GM18498 (cell line): ENCODE data around the gene TRANK1.
"Not testable (repeated sequence)": the region's sequence is repeated elsewhere in the genome, so short reads cannot be mapped to it uniquely, and the experiment has no call there.

ENCODE experiments used
- ATAC-seq: cut with Tn5 transposase; IDR thresholded peaks from one replicate; pipeline ENCODE4 v1.9.1; 2021; ENCODE audit warnings: mild to moderate bottlenecking, moderate library complexity; ENCODE audit not compliant: unreplicated experiment

Gene TRANK1

DNA sequence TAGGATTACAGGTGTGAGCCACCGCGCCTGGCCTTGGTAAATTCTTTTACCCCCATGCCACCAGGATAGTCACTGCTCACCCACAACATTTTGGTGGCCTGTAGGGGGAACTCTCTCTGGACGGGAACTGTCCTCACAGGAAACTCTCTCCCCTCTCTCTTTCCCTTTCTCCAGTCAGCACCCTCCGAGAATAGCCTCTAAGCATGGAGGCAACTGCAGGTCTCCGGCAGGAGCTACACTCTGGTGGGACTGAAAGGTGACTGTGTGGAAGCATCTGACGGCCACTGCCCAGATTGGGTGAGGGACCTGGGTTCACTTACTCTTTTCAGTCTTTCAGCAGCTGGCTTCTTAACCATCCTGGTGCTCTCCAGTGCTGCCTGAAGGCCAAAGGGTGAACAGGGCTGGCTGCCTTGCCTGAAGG lies 21.3 kb downstream of the TRANK1 start:
- peak; percentile 42 for ATAC-seq

DNA sequence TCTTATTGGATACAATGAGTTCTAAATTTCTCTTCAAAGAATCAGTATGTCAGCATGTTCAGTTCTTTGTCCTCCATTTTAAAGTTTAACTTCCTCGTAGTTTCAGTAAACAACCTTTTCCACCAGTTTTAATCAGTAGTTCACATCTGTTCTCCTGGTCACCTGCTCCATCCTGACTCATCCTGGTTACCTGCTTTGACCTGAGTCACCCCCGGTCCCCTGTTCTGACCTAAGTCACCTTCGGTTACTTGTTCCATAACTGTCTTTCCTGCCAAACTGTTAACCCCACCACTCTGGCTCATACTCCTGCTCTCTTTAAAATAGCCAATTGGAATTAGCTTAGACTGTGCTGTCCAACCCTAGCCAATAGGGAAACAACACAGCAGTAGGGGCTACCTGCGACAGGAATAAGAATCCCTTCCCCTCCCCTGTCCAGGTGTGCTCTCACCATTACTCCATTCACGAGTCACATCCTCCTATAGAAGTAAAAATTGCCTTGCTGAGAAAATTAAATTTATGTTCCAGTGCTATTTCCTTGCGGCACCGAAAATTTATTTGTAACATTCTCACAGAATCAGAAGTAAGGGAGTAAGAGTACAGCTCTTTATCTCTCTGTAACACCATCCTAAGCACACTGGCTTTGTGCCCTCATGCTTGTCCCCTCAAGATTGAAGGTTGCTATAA lies 23.8 kb downstream of the TRANK1 start:
- no peak for ATAC-seq

- no peak for ATAC-seq
These were observed 25.3 kb downstream of the TRANK1 start for GRCh38 chr3:36919439-36920160.

DNA sequence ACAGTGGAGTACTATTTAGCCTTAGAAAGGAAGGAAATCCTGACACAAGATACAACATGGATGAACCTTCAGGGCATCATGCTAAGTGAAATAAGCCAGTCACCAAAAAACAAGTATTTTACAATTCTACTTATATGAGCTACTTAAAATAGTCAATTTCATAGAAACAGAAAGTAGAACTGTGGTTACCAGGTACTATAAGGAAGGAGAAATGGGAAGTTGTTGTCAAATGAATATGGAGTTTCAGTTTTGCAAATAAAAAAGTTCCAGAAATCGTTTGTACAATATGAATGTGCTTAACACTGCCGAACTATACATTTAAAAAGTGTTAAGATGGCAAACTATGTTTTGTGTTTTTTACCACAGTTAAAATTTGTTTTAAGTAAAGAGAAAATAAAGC lies 26.8 kb downstream of the TRANK1 start:
- ATAC-seq = peak; percentile 82

DNA sequence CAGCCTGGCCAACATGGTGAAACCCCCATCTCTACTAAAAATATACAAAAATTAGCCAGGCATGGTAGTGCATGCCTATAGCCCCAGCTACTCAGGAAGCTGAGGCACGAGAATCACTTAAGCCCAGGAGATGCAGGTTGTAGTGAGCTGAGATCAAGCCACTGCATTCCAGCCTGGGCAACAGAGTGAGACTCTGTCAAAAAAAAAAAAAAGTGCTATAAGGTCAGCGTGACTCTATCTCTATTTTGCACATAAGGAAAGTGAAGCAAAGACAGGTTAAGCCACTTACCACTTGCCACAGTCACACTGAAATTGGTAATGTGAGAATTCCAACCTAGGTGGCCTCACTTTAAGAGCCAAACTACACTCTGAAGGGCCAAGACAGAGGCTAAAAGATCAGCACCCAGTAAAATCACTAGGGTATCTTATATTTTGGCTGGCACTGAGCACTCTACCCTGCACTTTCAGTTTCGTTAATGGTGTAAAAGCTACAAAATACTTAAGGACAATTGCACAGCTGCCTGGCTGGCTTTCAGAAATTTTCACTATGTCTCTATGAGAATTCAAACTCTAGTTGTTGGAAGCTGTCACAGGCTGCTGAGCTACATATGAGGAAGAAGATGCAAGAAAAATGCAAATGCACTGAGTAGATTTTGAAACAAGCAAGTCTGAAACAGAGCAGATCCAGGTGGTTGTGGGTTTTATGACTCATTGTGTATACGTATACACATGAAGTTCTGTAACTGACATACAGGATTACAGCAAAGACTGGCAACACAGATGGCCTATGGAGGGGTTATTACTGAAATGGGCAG lies 32.7 kb downstream of the TRANK1 start:
- peak; percentile 91 for ATAC-seq

DNA sequence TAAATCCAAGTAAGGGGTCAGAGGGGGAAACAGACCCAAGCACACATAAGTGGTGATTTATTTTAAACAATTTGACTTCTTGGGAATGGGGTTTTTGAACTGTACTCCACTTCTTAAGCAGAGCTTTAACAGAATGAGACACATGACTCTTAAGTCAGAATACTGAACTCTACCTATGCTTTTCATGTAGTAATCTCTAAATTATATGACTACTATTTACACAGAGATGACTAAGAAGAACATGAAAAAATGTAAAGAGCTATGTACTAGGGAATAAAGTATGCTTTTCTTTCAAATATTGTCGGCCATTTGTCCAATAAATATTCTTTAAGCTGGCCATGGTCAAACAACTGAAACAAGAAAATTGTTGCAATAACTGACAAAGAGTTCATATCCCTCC lies 35.2 kb downstream of the TRANK1 start:
- ATAC-seq = no peak

DNA sequence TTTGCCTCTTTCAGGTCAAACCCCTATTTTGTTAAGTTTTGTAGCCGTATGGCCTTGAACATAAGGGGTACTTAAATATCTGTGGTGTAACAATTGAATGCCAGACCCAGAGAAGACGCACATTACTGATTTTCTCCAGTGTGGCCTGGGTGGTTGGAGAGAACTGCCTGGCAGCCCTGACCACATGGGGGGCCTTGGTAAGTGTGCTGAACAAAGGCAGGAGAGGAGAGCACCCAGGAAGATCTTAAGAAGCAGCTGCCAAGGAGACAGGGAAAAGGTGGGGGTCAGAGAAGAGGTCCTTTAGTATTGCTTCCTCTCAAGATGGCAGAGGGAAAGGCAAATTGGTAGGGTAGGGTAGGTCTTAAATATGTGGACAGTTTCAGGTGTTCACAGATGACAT lies 35.7 kb downstream of the TRANK1 start:
- ATAC-seq = no peak

DNA sequence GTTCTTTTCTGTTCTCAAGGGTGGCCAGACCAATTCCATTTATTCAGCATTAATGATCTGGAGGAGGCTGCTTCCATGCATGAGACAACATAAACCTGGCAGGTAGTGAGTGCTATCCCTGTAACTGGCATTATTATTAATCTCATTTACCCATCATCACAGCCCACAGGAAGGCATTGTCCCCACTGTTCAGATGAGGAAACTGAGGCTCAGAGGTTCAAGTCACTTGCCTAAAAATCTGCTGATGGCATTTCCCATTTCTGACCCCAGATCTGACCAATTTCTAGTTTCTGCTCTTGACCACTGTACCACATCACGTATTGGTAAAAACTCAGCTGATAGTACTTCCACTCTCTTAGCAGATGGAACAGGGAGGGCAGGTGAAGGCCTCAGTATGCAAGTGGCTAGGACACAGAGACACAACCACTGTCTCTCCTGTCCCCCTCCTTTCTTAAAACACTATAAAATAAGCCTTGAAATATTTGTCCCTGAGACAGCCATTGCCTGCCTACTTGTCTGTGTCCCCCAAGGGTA lies 36.1 kb downstream of the TRANK1 start:
- no peak for ATAC-seq

DNA sequence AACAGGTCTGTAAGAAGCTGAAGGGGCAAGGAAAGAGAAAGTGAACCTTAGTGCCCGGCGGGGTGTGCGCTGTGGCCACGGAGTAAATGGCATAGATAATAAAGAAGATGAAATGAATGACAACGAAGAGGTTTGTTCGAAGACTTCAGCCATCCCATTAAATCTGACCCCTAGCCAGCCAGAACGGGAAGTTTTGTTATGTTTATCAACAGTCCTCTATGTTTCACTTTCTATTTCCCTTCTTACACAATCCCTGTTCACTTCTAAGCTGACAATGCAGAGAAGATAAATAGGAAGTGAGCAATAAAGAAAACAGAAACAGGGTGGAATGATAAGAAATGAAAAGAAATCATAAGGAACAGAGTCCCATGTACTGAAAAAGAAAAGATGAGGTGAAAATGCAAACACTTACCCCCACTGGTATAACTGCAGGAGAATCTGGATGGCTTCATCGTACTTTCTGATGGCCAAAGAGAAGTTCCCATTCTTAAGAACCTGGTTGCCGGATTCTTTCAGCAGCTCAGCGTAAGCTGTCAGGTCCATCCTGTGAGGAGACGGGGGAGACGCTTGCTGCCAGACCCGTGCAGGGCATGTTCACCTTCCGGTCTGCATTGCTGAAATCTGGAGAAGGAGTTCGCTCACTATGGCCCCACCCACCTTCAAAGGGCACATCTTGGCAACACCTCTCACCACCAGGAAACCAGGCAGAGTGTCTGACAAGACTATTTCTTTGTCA lies 36.8 kb downstream of the TRANK1 start:
- ATAC-seq = no peak

DNA sequence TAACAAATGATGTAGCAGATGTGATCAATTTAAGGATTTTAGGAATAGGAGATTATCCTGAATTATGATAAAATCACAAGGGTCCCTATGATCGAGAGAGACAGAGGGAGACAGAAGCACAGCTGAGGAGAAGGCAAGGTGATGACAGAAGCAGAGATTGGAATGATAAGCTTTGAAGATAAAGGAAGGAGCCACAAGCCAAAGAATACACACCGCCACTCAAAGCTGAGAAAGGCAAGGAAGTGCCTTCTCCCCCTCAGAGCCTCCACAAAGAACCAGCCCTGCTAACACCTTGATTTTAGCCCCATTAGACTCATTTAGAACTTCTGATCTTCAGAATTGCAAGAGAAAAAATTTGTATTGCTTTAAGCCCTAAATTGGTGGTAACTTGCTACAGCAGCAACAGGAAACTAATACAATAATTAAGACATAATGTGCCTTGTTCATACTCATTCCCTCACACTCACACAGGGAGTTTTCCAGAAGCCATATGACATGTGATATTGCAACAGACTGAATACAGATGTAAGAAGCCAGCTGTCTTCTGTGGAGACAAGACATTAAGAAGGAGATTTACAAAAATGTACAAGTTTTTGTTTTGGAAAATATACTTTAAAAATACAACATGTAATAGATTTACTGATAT lies 38.2 kb downstream of the TRANK1 start:
- ATAC-seq = no peak

GRCh38 chr3:36905545-36905944 lies 39.3 kb downstream of the TRANK1 start:
- ATAC-seq = no peak

DNA sequence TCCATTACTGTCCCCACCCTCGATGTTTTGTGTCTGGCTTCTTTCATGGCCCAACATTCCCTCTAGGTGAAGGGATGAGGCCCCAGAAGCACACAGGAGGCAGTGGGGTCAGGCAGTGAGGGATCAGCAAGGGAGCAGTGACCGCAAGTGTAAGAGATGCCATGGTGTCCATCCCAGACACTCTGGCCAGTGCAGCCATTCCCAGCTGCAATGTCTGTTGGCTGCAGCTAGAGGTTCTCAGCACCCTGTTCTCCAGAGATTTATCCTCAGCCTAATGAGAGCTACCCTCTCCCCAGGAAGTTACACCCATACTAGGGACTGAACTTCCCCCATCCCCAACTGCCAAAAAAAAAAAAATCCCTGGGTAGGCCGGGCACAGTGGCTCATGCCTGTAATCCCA lies 40.2 kb downstream of the TRANK1 start:
- ATAC-seq = no peak

DNA sequence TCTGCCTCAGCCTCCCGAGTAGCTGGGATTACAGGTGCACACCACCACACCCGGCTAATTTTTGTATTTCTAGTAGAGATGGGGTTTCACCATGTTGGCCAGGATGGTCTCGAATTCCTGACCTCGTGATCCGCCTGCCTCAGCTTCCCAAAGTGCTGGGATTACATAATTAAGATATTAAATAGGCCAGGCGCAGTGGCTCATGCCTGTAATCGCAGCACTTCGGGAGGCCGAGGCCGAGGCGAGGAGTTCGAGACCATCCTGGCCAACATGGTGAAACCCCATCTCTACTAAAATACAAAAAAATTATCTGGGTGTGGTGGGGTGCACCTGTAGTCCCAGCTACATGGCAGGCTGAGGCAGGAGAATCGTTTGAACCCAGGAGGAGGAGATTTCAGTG lies 40.8 kb downstream of the TRANK1 start:
- not testable (repeated sequence) for ATAC-seq

DNA sequence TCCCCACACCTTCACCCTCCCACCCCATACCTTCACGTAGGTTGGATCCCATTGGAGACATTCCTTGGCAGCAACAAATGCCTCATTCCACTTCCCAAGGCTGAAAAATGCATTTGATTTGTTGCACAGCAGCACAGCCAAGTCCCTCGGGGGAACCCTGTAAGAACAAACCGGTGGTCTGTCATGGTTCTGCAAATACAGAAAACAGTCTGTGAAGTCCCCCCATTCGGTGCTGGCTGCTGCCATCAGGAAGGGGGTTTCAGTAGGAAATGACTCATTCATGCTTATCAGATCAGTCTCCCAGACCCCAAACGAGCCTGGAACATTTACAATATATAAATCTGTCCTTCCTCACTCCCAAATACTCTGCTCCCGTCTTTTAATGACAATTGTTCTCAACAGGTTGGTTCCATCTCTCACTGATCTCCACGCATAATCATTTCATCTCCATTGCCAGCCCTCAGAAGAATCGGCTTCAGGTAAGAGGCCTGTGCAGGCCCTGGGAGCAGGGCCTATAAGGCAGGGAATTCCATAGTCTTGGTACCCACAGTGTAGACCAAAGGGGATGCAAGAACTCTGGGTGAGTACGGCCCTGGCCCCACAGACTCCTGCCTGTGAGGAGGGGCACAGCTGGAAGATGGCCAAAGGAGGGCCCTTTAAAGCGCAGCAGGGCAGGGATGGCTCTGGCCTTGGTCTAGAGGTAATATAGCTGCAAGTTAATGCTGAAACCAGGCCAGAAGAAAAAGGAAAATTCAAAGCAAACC lies 41.6 kb downstream of the TRANK1 start:
- ATAC-seq = no peak

DNA sequence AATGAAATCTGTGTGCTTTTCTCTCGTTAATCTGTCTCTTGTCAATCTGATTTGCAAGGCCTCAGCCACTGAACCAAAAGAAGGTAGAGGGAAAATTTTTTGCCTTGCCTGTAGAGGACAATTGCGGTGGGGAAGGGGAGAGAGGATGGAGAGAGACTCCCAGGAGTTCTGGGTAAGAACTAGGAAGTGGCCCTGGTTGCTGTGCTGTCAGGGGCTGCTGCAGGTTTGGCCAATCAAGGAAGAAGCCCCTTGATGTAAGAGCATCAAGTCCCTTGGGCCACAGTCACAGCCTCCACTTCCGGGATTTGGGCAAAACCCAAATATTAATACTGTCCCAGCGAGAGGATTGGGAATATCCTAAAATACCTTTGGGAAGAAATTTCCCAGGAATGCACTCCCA lies 43.3 kb downstream of the TRANK1 start:
- no peak for ATAC-seq

DNA sequence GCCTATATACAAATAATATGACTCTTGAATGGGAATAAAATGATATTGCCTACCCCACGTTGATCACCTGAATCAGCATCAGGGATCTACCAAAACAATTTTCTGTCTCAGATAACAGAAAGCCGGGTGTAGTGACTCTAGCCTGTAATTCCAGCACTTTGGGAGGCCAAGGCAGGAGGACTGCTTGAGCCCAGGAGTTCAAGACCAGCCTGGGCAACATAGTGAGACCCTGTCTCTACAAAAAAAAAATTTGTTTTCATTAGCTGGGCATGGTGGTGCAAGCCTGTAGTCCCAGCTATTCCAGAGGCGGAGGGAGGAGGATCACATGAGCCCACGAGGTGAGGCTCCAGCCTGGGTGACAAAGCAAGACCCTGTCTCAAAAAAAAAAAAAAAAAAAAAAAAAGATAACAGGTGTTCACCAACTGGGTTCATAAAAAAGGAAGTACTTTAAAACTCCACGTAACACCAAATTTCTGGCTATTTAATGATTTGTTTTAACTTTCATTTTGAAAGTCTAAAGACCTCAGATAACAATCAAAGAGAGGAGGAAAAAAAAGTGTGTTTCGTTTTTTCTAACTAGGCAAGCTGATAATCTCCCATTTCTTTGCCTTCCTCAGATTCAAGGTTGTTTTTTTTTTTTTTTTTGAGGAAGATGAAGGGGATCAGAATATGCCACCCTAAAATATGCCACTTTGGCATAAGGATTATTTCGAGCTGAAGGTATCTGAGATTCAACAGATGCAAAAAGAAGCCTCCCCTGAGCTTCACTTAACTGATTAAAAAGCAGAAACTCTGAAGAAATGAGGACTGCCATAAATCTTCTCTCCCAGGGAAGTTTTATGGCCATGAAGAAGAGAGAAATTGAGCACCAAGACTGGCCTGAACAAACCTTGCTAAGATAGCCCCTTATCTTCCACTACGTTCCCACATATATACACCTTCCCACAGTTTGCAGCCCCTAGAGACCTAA lies 44.1 kb downstream of the TRANK1 start:
- ATAC-seq = no peak

DNA sequence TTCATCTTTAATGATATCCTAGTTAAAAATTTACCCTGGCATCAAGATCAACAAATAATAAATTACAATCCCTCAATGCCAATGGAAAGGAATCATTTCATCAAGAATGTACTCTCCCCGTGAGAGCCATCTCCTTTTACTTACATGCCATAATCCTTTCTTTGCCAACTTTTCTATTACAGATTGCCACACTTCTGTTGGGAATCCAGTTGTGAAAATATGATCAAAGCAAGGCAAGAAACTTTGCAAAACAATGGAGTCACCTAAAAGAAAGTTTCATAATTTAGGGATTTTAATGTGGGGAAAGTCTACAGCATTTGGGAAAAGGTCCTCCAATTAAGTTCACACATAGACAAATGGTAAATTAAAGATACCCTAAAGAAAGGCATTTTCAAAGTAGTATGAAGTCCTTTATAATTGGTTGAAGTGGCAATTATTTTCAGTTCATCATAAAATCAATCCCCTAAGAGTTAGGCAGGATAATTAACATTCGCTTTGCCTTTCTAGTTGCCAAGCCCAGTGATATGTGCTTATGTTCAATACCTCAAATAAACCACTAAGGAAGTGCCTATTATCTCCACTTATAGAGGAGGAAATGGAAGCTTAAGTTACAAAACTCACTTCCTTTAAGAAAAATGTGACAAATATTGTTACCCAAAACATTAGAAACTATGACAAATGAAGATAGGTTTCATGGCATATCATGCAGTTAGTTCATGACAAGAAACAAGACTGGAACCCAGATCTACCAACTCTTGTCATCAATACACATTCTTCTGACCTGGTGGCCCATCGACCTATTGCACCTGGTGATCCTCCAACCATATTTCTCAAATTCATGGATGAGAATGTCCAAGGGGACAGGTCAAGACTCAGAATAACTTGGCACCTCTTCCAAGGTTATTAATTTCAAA lies 49.1 kb downstream of the TRANK1 start:
- ATAC-seq = no peak
